T follicular helper cell (primary cell): ENCODE results near the gene FILIP1.

Source experiments
- DNase-seq: peaks from one replicate; pipeline ENCODE4 v3.0.0-alpha.2; 2020; ENCODE audit warnings: low read depth

FILIP1 gene

DNA sequence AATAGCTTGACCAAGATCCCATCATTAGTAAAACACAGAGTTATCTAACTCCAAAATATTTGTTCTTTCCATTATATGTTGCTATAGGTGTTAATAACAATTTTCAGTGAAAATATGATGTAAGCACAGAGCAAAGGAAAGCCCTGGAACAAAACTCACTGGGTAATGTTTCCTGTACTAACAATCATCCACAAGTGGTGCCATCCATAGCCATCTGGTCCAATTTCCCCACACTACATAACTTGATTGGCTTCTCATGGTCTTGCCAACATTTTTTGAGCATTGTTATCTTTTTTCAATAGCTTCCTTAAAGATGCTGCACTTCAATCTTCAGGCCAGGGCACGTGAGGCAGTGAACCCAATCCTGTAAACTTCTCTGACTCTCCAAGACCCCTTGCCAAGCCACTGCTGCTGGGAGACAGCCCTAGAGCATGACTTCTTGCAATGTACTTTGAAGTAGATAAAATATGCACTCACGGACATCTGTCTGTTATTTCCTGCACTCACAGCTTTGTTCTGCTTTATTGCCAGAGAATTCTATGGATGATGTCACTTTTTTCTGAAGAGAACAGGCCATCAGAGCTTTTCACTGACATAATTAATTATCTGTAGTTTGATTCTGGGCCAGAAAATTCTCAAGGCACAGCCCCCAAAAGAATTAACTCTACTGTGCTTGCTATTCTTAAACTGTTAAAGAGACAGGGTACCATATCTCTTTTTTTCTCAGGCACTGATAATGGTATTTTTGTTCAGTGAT, 111.5 kb downstream of the FILIP1 start:
- no peak for DNase-seq

DNA sequence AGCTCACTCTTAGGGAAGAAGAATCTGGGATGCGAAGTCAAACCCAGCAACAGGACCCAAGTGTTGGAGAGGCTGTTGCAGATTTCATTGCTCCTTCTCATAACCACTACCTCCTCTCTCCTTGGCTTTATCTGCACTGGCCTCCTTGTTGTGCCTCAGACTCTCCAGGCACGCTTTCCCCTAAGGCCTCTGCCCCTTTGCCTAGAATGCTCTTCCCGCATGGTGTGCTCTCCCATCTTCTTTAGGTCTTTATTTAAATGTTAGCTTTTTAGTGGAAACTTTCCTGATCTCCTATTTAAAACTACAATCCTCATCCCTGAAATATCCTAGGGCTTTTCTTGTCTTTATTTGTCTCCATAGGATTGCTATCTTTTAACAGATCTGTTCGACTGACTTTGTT, 114.1 kb downstream of the FILIP1 start:
- no peak for DNase-seq

DNA sequence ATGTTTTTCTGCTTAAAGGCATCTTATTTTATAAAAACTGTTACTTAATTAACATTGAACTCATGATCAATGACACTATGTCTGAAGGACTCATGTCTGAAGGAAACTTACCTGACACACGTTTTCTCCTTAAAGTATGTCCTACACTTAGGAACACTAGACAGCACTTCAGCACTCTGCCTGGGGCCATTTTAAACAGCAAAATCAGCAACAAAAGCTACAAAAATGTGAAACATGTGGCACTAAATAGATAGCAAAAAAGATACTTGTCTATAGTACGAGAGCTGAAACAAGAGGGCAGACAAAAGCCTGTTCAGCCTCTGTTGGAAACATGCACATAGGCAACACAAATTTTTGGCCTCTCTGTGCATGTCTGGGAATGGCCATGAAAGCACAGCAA, 115.5 kb downstream of the FILIP1 start:
- DNase-seq, result no peak

DNA sequence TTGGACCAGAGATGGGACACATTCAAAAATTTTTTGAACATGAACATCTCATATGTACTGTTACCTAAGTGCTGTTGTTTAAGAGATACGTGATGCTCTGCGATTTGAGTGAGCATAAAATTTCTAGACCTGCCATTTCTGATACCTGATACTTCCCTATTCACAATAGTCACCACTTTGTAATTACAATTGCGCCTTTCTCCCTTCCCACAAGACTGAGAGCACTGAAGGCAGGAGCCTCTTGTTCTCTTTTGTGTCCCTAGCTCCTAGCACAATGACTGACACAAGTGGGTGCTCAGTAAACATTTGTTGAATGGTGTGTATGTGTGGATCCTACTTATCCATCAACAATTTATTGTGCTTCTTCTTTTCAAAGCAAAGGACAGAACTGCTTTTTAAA, 116.2 kb downstream of the FILIP1 start:
- DNase-seq, result no peak

DNA sequence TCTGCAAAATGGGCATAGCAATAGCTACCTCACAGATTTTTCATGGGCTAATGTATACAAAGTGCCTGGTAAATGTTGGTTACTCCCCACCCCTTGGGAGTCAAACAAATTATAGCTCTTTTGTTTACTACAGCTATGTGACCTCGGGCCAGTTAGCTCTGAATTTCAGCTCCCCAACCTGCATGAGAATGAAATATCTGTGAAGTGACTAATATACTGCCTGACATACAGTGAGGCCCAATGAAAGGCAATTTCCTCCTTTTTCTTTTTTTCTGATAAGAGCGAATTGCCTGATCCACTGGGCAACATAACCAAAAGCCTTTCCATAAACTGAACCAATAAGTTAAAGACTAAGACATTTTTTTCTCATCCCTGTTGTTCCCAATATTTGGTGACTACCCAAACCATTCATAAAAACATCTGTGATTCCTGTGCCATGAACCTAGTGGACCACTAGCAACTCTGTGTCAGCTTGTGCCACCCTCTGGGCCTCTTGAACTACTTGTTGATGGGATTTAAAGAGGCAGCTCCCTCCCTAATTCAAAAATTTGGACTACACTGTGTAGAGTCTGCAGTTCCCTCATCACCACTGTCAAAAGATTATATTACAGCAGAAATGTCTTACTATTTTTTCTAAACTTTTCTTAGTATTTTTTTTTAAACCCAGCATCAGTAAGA, 117.1 kb downstream of the FILIP1 start:
- DNase-seq, result no peak

DNA sequence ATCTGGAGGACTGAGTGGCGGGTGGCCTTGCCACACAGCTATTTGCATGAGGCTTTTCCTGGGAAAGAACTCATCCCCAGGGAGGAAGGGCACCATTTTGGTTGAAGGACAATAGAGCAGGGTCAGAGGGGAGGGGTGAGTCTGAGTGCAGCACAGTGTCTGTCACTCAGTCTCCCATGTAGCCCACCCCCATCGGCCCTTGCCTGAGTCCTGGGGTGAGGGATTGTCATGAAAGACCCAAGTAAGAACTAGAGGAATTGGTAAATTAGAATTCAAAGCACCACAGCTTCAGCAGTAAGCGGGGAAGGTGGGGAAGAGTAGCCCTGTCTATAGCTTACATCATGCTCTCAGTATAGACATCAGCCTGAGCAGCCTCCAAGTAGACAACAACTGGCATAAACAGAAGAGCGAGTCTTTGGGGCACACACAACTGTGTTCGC, 118.6 kb downstream of the FILIP1 start:
- no peak for DNase-seq

DNA sequence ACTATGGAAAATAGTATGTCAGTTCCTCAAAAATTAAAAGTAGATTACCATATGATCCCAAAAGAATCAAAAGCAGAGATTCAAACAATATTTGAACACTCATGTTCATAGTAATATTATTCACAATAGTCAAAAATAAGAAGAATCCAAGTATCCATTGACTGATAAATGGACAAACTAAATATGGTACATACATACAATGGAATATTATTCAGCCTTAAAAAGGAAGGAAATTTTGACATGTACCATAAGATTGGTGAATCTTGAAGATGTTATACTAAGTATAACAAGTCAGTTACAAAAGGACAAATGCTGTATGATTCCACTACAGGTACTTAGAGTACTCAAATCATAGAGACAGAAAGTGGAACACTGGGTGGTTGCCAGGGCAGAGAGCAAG, 120.7 kb downstream of the FILIP1 start:
- DNase-seq, result no peak

DNA sequence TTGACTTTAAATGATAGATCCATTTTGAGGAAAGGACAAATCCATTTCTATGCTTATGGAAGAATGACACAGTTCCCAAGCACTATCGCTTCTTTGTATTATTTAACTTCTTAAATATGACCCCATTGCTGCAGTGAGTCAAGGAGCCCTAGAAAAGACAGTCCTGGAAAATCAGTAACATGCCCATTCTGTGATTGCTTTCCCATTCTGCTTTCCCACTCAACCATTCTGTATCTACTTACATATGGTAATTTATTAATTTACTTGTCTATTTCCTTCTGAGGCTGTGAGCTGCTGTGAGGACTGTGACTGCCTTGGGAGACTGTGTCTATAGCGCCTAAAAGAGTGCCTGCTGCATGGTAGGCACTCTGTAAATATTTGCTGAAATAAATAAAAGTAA, 123.6 kb downstream of the FILIP1 start:
- DNase-seq, result no peak

DNA sequence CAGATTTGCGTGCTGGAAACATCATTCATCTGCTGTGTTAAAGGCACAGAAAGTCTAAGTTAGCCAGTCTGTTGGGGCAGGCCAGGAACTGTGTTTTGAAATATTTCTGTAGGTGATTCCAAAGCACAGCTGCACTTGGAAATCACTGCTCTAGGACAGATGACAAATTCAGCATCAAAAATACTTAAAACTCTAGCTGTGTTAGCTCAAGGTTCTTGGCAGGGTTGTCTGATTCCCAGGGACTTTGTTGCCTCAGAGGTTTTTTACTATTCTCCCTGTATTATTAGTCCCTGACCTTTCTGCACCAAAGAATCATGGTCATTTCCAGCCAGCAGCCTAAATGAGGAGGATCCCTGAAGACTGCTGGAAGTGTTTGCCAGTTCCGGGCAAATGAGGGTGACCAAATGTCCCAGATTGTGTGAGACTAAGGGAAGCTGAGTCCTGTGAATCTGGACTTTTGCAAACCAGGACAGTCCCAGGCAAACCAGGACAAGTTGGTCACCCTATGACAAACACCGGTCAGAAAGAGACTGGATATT, 124.7 kb downstream of the FILIP1 start:
- DNase-seq, result no peak

DNA sequence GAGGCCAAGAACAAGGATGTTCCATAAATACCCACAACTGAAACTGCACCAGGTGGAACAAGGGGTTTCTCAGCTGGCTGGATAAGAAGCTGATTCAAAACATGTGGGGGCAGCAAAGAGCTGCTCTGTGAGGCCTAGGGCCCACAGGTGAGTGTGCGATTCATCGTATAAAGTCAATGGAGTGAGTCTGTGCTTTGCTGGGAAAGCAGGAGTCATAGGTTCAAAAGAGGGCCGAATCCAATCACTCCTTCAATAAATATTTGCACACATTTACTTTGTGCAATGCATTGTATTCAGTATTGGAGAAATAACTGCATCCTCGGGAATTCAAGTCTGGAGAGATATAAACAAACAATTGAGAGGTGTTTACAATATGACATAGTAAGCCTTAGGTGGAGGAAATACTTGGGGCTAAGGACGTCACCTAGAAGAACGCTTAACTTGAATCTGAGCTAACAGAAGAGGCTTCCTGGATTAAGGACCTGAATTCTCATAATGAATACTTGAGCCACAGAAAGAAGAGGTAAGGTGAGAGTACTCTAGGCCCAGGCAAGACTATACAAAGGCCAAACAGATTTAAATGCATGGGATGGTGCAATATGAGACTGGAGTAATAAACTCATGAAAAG, 125.3 kb downstream of the FILIP1 start:
- DNase-seq, result no peak

DNA sequence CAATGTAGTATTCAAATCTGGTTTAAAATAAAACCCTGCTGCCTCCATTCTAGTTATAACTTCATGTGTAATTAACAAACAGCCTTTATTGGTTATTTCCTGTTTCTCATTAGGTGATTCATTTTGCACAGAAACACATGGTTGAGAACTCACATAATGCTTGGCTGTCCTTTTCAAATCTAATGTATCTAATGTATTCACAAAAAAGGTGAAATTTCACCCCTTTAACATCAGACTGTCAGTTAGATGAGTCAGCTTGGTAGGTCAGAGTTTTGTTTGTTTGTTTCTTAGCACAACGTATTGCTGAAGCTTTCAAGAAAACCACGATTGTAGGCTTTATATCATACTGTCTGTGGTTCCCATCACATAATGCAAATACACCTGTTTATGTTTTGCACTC, 130.3 kb downstream of the FILIP1 start:
- DNase-seq, result no peak

DNA sequence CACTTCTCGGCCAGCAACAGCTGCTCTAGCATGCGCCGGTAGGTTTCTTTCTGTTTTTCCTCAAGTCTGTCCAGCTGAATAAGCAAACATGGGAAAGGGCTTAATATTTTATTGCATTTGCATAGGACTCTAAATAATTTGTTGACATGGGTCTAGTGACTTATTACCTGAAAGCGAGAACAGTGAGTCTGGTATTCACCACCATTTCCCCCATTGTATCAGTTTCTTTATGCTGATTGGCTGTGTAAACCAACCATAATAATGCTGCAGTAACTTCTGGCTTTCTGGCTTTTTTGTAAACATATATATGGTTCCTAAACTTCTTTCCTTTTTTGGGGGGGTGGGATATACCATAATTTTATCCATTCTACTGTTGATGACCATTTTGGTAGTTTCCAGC, 140.0 kb downstream of the FILIP1 start:
- no peak for DNase-seq

DNA sequence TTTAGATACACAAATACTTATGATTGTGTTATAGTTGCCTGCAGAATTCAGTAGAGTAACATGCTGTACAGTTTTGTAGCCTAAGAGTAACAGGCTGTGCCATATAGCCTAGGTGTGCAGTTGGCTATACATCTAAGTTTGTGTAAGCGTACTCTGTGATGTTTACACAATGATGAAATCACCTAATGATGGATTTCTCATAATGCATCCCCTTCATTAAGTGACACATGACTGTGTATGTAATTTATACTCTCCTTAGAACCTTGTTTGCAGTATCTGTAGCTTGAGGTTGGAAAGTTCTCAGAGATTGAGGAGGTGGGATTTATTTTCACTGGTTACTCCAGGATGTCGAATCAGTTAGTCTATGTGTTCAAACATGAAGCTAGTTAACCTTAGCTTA, 142.0 kb downstream of the FILIP1 start:
- no peak for DNase-seq

DNA sequence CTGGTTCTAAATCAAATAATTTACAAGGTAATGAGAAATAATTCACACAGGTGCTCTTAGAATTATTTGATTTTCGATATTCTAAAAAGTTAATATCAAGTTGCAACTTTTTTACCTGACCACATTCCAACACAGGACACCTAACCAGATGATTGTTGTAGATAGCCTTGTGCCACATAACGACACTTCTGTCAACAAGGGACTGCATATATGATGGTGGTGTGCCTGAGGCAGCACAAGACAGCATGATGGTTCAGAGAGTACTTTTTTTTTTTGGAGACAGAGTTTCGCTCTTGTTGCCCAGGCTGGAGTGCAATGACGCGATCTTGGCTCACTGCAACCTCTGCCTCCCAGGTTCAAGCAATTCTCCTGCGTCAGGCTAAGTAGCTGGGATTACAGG, 142.8 kb downstream of the FILIP1 start:
- no peak for DNase-seq

DNA sequence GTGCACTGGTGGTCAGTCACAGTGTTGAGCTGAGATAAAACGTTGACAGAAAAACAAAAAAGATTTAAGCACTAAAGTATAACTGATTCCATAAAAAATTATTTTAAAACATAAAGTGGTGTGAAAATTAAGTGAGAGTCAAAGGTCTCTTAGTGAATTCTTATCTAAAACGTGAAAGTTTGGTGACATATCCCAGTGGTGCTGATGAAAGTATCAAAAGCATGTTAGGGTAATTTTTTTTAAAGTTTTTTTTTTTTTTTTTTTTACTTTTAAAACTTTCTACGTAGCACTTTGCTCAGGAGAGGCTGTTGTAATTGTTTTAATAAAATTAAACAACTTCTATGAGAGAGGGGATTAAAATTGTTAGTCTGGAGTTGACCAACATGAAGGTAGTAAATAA, 143.4 kb downstream of the FILIP1 start:
- DNase-seq, result no peak

DNA sequence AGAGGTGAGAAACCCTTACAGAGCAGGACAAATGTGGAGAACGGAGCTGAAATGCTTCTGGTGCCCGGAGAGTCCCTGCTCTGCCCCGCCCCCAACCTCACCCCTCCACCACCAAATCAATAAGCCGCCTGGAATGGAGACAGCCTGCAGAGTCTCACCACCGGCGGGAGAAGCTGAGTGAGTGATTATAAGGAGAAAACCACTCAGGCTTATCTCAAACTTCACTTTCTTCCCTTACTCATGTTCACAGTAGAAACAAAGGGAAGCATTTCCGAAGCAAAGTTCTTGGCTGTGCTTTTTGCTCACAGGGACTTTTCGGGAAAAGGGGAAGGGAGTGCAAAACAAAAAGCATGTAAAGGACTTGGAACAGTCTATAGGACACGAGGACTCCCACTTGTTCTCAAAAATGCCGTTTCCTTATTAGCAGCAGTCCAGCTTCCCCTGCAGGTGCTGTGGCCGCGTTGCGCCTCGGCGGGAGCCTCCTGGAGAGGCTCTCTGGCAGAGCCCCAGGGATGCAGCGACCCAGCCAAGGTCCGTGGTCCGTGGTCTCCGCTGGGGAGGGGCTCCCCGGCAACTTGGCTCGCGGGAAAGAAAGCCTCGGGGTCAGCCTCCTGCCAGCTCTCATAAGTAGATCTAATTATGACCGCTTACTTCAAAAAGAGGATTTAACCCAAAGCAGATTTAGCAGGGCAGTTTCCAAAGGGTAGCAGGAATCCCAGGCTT, 144.2 kb downstream of the FILIP1 start:
- DNase-seq, result no peak

DNA sequence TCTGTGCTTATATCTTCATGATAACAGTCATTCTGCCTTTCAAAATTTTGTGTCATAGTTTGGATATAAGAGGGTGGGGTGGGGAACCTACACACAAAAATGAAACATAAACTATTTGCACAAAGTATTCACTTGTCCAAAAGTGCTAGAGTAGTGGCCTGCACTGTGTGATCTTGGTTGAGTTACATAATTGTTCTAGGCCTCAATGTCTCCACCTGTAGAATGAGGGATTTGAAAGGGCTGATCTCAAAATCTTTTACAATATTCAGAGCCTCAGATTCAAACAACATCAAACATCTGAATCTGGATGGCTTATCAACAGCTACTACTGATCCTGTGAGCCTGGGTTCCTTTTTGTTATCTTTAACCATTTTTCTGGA, 144.7 kb downstream of the FILIP1 start:
- no peak for DNase-seq

DNA sequence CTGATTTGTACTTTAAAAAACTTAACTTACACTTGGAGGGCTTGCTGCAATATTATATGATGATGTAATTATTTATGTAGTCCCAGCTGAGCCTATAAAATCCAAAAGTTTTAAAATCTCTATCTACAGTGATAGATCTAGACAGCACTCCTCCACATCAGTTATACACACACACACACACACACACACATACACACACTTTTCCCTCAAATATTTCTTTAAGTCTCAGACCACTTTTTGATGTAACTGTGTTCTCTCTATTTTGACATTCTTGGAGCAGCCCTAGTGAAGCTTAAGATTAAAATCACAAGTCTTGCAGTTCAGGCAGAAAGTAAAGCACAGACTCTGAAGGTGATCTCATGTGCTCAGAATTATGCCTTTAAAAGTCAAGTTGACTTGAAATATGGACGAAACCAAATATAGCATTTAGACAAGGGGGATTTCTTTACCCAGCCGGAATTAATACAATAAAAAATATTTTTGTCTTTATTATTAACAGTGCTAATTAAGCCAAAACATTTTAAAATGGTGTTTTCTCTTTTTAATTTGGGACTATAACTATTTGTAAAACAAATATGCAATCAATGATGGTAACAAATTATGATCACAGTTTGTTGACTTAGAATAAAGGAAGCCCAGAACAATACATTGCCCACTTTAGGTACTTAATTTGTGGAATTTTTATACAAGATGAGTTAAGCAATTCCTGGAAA, 145.5 kb downstream of the FILIP1 start:
- no peak for DNase-seq

DNA sequence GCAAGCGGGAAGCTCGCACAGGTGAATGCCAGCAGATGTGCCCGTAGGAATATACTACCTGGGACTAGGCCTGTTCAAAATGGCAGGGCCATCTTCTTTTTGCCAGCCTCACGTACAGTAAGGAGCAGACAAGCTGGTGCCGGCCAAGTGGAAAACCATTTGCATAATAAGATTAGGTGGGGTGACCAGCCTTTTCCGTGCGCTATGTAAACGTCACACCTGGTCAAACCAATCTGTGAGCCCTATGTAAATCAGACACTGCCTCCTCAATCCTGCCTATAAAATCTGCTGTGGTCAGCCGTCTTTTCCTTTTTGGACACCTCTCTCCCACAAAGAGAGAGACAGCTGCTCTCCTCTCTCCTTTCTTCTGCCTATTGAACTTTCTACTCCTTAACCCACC, 148.2 kb downstream of the FILIP1 start:
- no peak for DNase-seq

DNA sequence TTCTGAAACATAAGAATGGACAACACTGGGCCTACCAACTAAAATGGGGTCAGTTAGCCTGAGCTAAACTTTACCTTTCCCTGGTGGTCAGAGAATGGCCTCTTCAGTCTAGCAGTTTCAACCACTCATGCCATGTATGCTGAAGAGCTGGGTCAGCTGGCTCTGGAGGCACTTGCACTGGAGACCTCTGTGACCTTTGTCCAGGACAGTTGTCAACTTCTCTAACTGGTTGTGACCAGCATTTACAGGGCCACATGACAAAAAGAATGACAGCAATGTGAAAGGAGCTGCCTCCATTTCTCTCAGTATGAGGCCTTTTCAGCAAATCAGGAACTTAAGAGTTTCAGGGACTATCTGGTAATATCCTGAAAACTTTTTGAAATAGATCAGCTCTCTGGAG, 149.1 kb downstream of the FILIP1 start:
- DNase-seq, result no peak

DNA sequence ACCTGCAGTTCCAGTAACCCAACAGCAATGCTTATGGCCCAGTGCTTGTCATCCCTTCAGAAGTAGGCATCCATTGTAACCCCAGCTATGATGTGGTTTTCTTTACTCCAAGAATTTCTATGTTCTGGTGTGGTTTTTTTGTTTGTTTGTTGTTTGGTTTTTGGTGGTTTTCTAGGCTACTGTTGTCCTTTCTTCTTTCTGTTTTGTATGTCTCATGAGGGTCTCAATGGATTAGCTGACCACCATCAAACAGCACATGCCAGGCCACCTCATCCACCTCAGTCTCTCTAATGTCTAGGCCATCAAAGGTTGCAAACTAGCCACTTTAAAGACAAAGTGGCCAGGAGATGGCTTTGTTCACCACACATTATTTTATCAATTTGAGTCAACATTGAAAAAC, 149.6 kb downstream of the FILIP1 start:
- no peak for DNase-seq
